Stimulated activated CD4-positive, alpha-beta T cell treated with anti-CD3 and anti-CD28 coated beads, TNF-alpha, amount 100 ng/mL, for 1 hour (primary cell): ENCODE measurements around the gene AGGF1.
"Not testable (repeated sequence)": the region's sequence is repeated elsewhere in the genome, so short reads cannot be mapped to it uniquely, and the experiment has no call there.

Source experiments
- DNase-seq, 3 donors: peaks; one replicate each; pipeline ENCODE4 v3.0.0-alpha.2; 2020; ENCODE audit warnings: low read depth in 3 of 3, low spot score in 1 of 3

The AGGF1 gene

DNA sequence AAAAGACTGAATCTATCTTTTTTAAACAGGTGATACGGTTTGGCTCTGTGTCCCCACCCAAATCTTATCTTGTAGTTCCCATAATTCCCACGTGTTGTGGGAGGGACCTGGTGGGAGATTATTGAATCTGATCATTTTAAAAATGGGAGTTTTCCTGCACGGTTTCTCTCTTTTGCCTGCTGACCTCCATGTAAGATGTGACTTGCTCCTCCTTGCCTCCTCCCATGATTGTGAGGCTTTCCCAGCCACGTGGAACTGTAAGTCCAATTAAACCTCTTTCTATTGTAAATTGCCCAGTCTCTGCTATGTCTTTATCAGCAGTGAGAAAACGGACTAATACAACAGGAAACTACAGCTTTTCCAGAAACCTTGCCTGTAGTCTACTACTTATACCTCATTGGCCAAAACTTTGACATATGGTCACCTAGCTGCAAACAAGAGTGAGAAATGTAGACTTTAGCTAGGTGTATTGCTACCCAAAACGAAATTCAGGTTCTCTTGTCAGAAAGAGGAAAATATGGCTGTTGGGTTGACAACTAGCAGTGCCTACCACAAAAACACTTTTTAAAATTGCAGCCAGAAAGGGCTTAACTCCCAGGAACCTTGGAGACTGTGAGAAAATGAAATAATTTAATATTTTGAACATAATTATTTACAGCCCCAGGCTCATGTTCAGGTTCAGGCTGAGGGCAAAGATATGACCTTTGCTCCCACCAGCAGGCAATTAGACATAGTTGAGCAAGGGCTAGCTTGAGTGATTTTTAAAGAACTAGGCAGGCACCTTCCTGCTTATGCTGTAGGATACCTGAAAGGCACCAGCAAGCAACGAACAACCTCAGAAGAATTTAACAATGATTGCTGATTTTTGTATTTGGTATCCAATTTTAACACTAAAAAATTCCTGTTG lies 7.4 kb upstream of the AGGF1 start:
- no peak for DNase-seq

DNA sequence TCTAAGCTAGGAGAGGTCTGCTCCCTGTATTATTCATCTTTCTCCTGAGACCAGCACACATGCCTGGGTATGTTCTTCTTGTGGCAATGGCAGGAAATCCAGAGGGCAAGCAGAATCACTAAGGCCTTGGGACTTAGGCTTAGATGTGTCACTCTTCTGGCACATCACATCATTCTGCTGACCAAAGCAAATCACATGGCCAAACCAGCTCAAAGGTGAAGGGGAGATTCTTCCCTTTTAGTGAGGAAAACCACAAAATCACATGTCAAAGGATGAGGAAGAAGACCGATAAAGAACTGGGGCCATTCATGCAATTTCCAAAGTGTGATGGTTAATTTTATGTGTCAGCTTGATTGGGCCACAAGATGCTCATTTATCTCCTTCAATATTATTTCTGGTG lies 5.7 kb upstream of the AGGF1 start:
- DNase-seq: no peak

DNA sequence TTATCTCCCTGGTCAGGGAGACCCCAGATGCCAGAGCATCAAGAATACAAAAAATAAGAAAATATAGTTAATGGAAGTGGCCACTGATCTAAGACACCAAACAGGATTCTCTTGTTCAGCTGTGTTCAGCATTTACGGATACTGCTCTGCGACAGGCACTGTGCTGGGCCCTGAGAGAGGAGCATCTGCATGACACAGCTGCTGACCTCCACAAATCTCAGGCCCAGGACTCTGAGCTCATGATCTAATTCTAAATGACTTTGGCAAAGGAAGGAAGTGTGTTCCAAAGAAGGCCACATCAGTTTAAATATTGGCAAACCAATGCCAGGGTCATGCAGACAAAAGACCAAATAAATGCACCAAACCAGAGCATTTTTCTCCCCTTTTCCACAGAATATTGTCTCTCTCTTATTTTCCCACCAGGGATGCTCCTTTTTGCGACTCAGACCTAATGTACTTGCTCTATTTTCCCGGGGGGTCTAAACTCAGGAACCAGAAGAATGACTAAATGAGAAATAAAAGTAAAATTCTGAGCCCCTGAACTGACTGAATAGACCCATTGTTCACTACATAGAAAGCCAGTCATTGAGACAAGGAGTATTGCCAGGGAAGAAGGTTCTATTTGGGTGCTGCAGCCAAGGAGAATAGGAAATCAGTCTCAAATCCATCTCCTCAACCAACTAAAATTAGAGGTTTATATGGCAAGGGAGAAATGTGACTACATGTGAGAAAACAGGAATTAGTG lies 1.4 kb upstream of the AGGF1 start:
- DNase-seq: no peak

DNA sequence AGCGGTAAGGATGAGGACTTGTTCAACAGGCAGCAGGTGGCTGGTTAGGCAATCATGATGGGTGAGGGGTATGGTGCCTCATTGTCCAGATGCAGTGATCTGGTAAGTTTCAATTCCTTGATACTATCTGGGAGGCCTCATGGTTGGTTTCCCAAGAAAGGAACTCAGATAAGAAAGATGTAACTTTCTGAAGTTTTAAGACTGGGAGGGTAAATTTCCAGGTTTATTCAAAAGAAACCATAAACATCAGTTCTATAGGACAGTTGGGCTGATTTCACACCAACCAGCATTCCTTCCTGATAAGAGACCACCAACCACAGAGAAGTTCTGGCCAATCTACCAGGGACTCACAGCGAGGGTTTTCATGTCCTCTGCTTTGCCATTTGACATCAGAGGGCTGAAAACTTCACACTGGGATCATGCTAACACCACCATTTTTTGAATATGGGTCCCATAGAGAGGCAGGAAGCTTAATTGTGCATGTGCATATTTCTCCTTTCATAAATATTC lies 773 bp upstream of the AGGF1 start:
- no peak for DNase-seq

DNA sequence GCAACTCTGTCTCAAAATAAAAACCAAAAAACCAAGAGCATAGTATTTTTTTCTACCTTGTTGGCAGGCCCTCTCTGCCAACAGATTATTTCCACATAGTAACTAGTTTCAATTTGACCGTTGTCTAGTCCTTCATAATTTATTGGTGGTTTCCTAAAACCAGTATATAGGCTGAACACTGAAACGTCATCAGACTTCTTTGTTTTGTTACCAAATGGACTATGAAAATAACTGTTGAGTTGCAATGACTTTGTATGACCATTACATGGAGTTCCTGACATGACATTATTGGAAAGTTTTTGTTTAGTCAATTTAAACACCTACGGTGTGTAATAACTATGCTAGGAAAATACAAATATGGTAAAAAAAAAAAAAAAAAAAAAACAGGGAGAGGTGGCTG lies 1.7 kb downstream of the AGGF1 start:
- DNase-seq: no peak

DNA sequence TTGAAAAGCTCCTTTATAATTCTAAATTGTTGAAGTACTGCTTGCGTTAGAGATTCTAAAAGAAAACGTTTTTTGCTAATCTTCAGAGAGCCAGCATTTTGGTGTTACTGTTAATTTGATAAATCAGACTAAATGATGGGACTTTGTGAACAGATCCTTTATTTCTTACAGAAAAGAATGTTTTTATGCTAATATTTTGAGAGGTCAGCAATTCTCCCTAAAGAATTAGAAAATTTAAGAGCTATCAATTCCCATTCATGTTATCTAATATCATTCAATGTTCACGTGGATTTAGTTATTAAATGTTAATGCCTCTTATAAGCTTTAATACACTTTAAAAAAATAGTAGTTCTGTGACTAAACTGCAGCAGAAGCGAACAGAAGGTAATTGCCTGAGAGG lies 2.4 kb downstream of the AGGF1 start:
- no peak for DNase-seq

DNA sequence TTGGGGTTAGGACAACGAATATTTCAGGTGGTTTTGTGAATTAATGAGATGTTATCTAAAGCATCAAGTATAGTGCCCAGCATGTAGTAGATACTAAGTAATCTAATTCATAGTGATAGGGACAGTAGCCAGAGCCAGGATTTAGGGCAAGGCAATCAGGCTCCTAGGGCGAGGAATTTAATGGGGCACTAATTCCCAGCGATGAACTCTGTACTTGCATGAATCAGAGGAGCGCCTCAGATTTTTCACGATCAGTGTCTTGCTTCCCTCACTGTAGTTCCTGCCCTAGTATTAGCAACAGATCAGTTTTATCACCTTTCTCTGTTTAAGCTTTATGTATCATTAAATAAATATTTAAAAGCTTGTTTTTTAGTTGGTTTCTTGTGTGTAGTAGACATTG lies 3.1 kb downstream of the AGGF1 start:
- no peak for DNase-seq

DNA sequence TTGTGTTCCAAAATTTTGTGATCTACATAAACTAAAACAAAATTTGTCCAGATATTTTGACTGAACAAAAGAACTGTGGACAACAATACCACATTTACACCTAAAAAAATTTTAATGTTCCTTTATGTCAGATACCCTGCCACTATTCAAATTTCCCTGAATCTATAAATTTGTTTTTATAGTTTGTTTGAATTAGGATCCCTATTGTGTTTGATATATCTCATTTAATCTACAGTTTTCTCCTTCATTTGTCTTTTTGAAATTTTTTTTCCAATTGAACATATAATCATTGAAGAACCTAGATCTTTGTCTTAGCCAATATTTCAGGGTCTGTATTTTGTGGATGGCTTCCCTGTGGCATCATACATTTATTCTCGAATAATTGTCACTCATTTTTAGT lies 5.7 kb downstream of the AGGF1 start:
- DNase-seq: no peak

DNA sequence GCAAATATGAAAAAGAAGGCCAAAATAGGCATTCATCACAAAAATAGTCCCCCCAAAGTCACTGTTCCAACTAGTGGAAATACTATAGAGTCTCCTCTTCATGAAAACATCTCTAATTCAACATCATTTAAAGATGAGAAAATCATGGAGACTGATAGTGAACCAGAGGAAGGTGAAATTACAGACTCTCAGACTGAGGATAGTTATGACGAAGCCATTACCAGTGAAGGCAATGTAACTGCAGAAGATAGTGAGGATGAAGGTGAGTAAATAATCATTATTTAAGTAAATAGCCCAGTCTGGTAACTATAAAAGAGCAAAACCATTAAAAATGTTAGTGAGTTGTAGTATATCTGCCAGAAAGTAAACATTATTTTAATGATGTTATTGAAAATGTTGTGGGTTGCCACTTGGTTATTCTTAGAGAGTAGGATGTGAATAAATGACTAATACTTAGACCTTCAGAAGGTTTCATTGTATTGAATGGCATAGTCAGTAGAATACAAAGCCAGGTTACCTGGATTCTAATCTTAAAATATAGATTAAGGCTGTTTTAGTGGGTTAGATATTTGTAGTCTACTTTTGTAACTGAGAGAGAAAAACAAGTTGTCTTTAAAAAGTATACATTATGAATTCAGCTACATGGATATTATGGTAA lies 16.3 kb downstream of the AGGF1 start:
- DNase-seq: no peak

DNA sequence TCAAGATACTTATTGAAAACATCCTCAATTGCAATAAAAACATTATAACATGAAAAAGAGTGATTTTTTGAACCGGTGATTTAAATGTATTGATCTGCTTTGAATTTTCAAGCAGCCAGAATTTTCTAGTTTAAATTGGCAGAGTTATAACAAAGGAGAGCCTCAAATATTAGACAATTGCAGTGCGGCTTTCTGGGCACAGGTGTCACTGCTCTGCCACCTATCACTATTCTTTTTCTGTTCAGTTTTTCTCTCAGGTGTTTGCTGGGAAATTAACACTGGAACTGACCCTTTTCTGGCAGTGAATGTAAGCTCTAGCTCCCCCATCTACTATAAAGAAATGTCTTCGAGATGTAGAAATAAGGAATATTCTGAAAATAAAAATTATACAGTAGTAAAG lies 33.8 kb downstream of the AGGF1 start:
- DNase-seq: no peak

DNA sequence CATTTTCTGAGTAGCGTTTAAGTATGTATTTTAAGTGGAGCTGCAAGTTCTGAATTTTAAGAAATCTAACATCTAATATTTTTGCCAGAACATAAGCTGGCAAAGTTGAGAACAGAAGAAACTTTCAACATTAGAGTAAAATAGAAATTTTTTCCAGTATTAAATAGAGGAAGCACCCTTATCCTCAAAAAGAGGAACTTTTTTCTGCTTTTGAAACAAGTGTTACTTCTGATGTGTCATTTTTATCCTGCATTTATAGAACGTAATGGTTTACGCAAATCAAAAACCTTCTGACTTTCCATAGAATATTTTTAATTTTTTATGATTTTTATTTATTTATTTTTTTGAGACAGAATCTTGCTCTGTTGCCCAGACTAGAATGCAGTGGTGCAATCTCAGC lies 35.1 kb downstream of the AGGF1 start:
- no peak for DNase-seq

DNA sequence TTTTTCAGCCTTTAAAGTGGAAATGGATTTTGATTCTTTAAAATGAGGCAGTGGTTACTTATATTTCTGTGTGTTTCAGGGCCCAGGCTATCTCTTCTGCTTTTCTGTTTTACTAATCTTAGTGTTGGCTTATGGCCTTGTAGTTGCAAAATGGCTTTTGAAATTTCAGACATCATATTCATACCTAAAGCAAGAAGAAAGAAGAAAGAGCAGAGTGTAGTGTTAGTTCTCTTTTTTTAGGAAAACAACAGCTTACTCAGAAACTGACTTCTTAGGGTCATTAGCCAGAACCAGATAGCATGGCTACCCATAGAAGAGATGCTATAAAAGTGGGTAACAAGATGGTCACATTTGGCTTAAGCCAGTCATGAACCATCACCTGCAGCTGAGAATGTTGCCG lies 36.0 kb downstream of the AGGF1 start:
- DNase-seq: no peak

DNA sequence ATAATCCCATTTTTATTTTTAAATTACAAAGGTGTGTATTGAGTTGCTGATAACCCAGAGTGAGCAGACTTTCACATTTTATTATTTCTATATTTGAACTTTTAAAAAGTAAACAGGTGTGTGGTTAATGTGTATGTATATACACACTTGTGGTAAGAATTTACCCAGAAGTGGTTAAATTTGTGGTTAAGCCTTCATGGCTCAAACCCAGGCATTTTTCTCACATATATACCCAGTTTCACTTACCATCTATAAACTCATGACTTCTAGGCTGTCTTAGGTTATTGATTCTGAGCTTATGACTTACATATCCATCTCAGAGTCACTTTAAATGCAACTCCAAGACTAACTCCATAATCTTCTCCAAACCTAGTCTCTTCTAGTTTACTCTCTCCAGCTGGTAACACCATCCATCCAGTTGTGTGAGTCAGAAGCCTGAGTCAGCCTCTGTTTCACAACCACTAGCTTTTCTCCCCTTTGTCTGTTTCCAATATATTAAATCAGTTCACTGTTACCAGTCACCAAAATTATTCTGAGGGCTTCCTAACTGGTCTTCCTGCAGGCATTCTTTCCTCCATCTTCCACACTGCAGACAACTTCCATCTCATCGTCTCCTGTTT lies 36.7 kb downstream of the AGGF1 start:
- no peak for DNase-seq

DNA sequence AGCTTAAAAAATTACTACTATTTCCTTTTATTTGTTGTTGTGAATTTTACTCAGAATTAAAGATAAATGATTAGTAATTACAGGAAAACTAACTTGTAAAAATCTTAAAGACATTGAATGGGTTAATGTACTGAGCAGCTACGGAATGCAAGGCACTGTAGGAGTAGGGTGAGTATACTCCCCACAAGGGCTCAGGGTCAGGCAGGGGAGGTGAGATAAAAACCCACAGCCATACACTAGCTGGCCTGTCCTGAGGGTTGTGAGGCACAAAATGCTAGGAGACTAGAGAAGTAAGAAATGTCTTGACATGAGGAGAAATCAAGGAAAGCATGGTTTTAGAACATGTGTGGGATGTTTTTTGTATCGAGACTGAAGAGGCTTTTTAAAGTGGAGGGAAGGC lies 43.5 kb downstream of the AGGF1 start:
- DNase-seq: no peak

DNA sequence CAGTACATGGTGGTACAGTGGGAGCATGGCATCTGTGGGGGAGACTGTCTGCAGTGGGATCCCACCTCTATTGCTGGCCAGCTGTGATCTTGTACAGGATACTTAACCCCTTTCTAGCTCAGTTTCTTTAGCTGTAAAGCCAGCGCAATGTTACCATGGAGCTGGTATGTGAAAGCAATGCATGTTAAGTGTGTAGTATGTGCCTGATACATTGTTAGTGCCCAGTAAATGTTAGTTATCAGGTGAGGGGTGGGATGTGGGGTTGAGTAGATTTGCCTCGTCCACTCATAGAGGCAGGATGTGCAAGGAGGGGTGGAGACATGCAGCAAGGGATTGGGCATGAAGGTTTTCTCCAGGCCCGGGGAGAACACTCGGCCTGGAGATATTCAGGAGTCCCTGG lies 44.5 kb downstream of the AGGF1 start:
- no peak for DNase-seq

DNA sequence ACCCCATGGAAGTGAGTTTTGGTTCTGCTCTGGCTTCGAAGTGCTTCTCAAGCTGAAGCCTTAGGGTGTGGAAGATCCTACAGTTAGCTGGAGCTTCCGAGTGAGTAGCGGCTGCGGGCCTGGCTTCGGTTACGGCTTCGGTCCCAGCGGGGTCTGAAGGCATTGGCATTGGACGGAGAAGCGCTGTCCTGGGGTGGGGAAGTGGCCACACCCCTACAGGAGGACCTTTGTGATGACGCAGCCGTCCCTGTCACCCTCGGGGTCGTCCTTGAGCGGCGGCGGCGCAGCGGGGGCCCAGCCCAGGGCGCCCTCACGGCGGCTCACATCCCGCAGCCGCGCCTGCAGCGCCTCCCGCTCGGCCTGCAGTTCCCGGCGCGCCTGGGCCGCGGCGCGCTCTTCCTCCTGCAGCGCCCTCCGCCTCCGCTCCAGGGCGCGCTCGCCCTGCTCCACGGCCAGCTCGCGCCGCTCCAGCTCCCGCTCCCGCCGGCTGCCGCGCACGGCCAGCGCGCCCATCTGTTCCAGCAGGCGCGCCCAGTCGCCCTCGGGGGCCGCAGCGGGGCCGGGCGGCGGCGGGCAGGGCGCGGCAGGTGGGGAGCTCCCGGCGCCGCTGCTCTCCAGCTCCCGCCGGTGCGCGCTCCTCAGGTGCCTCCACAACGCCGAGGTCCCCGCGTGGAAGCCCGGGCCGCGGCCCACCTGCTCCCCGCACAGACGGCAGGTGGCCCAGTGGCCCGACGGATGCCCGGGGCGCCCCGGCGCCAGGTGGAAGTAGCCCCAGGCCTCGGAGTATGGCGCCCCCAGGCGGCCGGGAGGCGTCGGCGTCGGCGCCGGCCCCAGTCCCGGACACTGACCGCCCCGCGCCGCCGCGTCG lies 47.0 kb downstream of the AGGF1 start:
- peak in 1 of 3 donors; percentile 46 for DNase-seq

DNA sequence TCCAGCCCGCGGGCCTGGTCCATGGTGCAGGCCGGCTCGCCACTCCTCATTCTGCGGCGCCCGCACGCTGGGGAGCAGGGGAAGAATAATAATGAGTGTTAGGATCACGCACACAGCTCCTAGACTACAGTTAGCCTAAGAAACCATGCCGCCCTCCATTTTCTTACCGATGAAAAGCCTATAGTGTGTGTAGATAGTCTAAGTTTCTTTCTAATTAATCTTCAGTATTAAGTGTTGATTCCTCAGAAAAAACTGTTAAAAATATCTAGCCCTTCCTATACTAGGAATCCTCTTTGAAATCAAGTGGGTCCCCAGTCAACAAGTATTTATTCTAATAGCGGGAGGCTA lies 47.6 kb downstream of the AGGF1 start:
- no peak for DNase-seq

DNA sequence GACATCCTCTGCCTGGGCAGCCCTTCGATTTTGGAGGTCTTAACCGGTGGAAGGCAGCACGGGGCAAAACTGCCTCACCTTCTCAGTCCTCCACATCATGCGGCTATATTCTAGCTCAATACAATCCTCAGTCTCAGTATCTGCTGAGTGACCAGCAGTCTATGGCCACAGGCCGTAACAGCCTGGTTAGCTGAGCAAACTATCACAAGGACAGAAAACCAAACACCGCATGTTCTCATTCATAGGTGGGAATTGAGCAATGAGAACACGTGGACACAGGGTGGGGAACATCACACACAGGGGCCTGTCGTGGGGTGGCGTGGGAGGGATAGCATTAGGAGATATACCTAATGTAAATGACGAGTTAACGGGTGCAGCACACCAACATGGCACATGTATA lies 50.3 kb downstream of the AGGF1 start:
- not testable (repeated sequence) for DNase-seq

DNA sequence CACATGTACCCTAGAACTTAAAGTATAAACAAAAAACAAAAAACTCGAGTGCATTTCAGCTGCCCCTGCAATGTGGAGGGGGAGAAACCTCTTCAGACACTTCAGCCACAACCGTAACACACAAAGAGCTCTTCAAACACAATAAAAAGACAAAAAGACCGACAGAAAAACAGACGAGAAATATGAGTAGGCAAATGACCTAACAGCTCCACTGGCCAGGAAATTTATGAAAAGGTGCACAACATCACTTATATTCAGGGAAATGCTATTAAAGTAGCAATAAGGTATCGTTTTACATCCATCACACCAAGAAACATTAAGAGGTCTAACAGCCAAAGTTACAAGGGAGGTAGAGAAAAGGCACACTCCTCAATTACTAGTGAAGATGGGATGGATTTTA lies 50.7 kb downstream of the AGGF1 start:
- no peak for DNase-seq

DNA sequence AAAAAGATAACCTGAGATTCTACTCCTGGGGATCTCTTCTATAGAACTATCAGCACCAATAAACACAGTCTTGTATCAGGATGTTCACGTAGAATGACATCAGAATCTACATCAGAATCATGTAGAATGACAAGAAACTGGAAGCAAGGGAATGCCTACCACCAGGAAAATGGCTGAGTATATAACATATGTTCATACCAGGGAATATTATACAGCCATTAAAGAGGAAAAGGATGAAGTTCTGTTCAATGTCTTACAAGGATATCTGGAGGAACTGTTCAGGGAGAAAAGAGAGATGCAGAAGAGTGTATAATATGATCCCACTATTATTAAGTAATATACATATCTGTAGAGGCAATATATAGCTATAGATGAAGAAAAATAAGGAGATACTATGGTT lies 52.1 kb downstream of the AGGF1 start:
- DNase-seq: no peak

DNA sequence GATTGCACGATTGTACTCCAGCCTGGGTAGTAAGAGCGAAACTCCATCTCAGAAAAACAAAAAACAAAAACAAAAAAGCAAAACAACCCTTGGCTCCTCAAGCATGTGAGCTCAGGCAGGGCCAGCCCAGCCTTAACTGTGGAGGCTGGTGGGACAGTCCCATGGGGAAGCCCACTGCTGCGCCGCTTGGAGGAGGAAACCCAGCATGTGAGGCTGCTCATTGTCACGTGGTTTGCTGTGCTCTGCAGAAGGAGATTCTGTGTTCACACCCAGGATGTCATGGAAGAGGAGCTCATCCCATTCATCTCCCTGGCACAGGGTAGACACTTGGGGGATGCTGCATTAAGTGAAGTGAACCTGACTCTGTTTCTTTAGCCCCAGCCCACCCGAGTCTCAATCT lies 52.9 kb downstream of the AGGF1 start:
- no peak for DNase-seq
